GM21526 (cell line): ENCODE data around the gene PAX3.

Experiments
- ATAC-seq: cut with Tn5 transposase; IDR thresholded peaks from one replicate; pipeline ENCODE4 v1.9.1; 2021; ENCODE audit warnings: moderate library complexity; ENCODE audit not compliant: unreplicated experiment, low FRiP score

The PAX3 gene

GRCh38 chr2:222298311-222299150 is at the start of gene PAX3:
Gene PAX3, minus strand, starts transcription at chr2:222298998. Its CDS starts 383 bp downstream, at chr2:222298615.
- no peak for ATAC-seq

DNA sequence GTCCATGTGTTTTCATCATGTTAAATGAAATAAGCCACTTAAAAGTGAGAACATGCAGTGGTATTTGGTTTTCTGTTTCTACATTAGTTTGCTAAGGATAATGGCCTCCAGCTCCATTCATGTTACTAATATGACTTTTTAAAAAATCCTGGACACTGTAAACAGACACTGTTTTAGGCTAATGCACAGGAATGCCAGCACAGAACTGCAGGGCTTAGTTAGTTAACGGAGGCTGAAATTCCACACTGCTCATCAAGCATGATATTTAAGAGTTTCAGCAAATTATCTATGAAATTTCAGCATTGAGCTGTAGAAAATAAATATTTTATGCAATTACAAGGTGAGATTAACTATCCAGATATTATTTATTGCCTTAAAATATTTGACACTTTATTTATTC is 42.5 kb upstream of the PAX3 start:
- no peak for ATAC-seq

DNA sequence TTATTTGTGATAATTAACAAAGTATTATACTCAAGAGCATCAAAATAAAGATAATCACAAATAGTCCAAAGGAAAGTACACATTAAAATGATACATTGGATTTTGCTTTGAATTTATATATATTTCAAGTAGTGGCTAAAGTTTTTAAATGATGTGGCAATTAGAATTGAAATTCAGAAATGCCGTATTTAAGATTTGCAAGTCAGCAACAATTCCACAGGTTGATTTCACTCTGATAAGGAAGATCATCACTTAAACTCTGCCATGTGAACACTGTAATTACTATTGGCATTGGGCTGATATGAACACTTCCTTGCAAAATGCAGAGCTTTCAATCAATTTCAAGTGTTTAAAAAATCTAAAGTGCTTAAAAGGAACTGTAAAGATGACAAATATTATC is 39.6 kb upstream of the PAX3 start:
- ATAC-seq, result no peak

DNA sequence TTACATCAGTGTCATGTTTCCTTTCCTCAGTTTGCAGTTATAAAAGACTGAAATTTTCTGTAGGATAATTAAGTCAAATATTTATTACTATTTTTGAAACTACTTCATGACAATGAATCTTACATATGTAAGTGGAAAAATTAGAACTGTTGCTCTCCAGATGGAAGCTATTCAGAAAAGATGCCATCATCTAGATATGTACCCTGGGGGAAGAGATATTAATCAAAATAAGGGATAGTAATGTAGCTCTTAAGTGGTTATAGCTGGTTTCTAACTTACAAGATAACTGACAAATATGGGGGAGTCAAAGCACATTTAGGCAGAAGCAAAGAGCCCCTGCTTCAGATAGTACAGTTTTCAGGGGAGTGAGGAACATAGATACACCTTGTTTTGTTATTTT is 38.1 kb upstream of the PAX3 start:
- no peak for ATAC-seq

DNA sequence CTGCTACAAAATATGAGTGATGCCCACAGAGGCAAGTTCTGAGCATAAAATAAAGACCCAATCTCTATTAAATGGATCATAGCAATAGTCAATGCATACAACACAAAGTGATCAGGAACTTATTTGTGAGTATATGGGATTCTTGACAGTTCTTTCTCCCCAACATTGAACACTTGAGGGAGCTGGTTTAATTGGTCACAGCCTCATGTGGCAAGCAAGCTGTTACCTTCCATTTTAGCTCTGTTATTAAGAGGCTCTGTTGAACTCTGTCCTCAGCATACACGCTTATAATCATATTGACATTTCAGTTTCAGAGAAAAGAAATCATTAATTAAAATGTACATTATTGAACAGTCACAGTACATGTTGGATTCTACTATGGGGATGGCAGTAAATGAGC is 37.6 kb upstream of the PAX3 start:
- no peak for ATAC-seq

DNA sequence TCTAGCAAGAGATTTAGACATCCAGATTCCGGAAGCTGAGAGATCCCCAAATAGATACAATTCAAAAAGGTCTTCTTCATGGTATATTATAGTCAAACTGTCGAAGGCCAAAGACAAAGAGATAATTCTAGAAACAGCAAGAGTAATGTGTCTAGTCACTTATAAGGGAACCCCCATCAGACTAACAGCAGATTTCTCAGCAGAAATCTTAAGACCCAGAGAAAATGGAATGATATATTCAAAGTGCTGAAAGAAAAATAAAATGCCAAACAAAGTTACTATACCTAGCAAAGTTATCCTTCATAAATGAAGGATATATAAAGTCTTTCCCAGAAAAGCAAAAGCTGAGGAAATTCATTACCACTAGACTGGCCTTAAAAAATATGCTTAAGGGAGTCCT is 36.1 kb upstream of the PAX3 start:
- ATAC-seq, result no peak

- no peak for ATAC-seq
Observed at GRCh38 chr2:222333397-222333796, 34.6 kb upstream of the PAX3 start.

DNA sequence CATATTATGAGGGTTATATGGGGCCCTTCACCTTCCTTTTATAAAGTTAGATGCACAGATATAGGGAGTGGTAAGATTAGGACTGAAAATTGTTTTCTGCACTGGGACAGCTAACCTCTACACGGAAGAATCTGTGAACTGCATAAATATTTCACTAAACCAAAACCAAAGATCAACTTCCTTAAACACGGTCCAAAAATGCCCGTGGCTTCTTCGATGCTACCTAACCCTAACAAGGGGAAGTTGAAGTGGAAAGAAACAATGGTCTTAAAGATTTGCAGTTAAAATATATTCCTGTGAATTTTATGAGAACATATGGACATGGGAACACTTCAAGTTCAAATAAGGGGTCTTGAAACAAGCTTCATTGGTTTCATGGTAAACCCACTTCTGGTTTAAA is 33.3 kb upstream of the PAX3 start:
- ATAC-seq, result no peak

DNA sequence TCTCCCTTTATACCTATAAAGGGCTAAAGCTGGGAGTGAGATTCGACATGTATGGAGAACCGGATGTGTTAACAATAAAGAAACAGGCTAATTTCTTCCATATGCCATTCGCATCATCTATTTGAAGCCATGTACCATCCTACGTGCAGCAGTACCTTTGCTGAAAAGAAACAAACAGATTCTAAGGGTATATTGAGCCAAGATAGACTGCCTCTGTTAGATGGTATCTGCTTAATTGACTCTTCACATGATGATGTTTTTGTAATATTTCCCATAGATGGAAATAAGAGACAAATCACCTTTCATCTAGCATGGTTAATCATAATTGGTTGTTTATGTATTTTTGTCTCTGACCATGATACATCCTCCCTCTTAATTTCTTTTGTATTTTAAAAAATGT is 32.1 kb upstream of the PAX3 start:
- ATAC-seq, result no peak

DNA sequence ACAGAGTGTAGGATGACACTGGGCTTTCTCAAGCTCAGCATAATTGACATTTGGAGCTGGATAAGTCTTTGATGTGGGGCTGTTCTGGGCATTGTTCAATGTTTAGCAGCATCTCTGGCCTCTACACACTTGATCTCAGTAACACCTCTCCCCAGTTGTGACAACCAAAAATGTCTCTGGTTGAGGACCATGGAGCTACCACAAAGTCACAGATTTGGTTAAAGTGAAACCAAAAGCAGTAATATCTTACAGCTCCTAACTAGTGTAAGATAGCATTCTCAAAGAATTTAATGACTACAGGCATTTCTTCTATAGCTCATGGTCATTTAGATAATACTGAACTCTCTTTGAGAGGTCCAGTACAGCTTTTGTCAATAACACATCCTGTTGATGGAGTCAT is 23.4 kb upstream of the PAX3 start:
- no peak for ATAC-seq

- no peak for ATAC-seq
Observed at GRCh38 chr2:222320436-222321395, 21.9 kb upstream of the PAX3 start.

- peak; percentile 32 for ATAC-seq
Observed at GRCh38 chr2:222319586-222320435, 21.0 kb upstream of the PAX3 start.

DNA sequence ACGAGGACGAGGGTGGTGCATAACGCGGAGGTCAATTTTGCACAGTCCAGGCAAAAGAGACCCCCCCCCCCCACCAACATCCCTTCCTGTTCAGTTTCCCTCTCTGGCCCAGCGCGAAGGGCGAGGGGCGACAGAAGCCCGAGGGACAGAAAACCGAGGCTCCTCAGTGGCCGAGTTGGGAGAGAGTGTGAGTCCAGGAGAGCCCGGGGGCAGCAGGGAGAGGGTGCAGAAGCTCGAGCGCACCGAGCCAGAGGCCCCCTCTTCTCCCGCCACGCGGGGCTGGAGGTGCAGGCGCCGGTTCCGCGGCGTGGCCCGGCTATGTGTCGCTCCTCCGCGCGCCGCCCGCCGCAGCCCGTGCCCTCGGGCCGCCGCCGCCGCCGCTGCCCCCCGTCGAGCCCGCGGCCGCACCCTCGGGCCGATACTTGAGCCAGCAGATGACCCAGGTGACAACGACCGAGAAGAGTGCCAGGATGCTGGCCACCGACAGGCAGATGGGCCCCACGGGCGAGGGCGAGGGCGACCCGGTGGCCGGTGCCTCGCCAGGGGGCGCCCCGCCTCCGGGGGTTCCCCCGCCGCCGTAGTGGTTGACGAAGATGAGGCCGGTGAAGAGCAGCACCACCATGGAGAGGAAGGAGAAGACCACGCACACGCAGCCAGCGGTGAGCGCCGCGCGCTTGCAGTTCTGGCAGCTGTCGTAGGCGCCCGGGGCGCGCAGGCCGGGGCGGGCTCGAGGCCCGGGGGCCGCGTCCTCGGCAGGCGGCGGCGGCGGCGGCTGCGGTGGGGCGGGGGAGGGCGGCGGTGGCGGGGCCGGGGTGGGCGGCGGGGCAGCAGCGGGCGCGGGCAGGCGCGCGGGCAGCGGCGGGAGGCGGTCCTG is 20.2 kb upstream of the PAX3 start:
- peak; percentile 45 for ATAC-seq

DNA sequence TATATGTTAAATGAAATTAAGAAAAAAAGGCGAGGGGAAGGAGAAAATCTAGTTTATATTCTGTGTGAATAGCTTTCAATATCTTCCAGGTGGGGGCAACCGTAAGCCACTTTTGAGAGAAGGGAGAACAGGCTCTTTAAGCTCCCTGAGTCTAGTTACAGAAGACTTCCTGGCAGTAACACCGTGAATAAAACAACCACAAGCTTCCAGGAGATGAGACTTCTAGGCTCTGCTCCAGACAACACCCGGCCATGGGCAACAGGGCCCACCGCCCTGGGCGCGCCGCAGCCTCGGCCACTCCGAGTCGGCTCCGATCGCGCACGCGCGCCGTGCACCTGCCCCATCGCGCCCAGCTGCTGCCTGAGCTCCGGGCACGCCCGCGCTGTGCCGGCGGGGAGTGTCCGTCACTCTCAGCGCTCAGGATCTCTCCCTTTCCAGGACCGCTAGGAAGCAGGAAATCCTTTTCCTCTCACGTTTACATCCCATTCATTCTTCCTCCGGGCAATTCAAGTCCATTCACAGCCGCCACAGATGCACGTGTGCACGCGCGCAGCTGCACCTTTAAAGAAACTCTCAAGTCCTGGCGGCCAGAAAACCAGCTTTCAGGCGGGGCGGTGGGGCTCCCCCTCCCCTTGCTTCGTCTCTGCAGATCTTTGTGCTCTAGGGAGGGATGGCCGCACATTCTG is 19.4 kb upstream of the PAX3 start:
- peak; percentile 64 for ATAC-seq

- no peak for ATAC-seq
Observed at GRCh38 chr2:222315443-222316121, 16.8 kb upstream of the PAX3 start.

- ATAC-seq, result no peak
Observed at GRCh38 chr2:222313816-222314215, 15.0 kb upstream of the PAX3 start.

GRCh38 chr2:222311978-222312738 is 13.4 kb upstream of the PAX3 start:
- no peak for ATAC-seq
